Testis (tissue), 2 donors: ENCODE data around the gene METTL3.

ENCODE experiments used
- CTCF ChIP-seq, 3 experiments: fragments of 450-650 bp in 2 of 3; fragments of 200-600 bp in 1 of 3; sonication (generic) in 1 of 3; IDR thresholded peaks; one replicate each; pipeline ENCODE4 v1.5.1; 2016 to 2019; ENCODE audit warnings: antibody characterized with exemption in 3 of 3, mild to moderate bottlenecking in 2 of 3, moderate library complexity in 1 of 3
- POLR2A ChIP-seq: fragments of 450-650 bp; IDR thresholded peaks from one replicate; pipeline ENCODE4 v1.6.1; 2017; ENCODE audit warnings: antibody characterized with exemption, mild to moderate bottlenecking, moderate library complexity

- no peak for TF ChIP-seq CTCF (IDR thresholded peaks at IDR 0.05)
- TF ChIP-seq POLR2A: no peak
Measured at GRCh38 chr14:21543963-21544362, 32.8 kb upstream of the METTL3 start.
